ENCODE measurements around the gene PARS2.
"Not testable (repeated sequence)": the region's sequence is repeated elsewhere in the genome, so short reads cannot be mapped to it uniquely, and the experiment has no call there.

Gene PARS2

DNA sequence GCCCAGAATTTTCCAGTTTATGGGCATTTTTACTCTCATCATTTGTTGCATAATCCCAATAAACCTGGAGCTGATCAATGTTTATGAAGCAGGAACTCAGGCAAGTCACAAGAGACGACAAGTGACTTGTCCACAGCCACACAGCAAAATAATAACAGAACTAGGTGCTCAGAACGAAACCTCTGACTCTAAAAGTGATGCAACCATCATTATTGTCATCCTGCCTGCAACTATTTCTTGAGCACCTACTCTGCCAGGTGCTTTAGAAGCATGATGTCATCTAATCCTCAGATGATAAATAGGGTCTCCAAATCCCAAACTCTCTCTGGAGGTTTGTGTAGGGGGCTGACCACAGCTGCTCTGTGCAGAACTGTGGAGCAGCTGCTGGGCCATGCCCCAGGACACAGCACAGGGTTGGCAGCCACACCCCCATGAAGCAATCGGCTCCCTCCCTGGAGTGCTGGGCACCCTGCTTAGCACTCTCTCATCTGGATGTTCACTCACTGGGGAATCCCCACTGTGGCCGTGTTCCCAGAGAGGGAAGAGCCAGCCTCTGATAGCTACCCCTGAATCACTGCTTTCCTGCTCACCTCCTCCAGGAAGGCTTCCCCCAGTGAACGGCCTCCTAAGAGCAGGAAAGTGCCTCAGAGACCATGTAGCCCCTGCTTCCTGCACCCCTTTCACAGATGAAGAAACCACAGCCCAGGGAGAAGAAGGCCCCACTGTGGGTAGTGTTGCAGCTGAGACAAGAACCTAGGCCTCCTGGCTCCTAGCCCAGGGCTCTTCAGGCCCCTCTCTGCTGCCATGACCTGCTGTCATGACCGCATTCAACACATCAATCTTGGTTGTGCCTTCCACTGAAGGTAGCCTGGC is 34.7 kb upstream of the PARS2 start:
- DNase-seq: peak; percentile 91

DNA sequence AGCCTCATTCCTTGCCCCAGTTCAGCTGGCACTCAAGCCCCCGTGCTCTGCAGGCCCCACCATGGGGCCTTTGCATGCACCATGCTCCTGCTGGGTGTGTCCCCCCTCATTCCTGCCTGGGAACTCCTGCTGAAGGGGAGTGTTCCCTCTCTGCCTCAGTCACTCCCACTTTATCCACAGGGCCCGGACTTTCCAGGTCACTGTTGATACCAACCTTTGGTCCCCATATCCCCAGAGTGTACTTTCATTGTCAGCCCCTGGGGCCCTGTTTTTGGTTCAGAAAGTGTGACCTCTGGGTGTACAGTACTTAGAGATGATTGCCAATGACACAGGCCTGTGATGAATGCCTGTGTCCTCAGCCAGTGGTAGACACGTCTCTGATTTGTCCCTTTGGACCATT is 33.9 kb upstream of the PARS2 start:
- no peak for DNase-seq

- DNase-seq: no peak
These were observed 32.6 kb upstream of the PARS2 start for GRCh38 chr1:54796902-54797301.

DNA sequence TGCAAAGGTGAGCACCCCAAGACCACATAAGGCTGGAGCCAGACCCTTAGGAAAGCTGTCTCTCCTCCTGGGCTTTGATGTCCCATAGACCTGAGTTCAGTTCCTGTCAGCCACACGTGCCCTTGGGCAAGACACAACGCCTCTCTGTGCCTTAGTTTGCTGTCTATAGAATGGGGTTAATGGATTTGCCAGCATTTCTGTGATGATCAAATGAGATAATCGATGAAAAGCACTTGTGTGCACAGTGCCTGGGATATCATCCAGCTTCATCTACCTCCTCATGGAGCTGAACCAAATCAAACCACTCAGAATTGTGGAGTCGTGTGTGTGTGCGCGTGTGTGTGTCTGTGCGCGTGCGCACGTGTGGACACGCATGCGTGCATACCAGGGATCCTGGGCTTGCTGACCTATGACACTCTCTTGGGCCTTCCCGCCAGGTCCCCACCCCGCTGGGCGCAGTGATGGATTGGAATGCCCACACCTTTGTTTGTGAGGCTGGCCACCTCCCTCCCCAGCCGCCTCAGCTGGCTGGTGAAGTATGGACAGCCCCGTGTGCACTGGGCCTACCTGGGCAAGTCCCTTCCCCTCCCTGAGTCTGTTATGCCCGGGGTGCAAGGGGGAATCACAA is 31.6 kb upstream of the PARS2 start:
- no peak for DNase-seq

- no peak for DNase-seq
These were observed 31.0 kb upstream of the PARS2 start for GRCh38 chr1:54795356-54795665.

- DNase-seq: no peak
These were observed 30.4 kb upstream of the PARS2 start for GRCh38 chr1:54794451-54795355.

DNA sequence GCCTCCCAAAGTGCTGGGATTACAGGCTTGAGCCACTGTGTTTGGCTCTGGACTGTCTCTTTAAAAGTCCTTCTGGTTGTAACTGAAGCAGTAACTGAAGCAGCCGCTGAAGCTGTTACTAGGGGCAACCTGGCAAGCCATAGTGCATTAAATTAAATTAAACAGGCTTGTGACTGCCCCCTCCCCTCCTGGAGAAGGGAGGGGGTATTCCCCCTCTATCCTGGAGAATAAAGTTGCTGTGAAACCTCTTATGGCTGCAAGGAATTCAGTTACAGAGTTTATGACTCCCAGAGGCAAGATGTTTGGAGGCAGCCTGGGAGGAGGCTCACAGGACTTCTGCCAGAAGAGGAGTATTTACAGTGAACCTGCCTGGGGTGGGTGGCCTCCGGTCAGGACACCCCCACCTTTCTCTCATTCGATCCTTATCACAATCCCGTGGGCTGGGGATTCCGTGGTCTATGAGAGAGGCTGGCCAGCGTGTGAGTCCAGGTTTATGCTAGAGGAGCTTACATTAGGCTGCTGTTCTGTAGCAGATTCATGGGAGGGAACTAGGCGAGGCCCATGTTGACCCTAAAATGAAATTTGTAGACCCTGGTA is 28.5 kb upstream of the PARS2 start:
- DNase-seq: no peak

- peak; percentile 68 for DNase-seq
These were observed 27.7 kb upstream of the PARS2 start for GRCh38 chr1:54791880-54792522.

GRCh38 chr1:54788459-54788858 is 24.1 kb upstream of the PARS2 start:
- no peak for DNase-seq

DNA sequence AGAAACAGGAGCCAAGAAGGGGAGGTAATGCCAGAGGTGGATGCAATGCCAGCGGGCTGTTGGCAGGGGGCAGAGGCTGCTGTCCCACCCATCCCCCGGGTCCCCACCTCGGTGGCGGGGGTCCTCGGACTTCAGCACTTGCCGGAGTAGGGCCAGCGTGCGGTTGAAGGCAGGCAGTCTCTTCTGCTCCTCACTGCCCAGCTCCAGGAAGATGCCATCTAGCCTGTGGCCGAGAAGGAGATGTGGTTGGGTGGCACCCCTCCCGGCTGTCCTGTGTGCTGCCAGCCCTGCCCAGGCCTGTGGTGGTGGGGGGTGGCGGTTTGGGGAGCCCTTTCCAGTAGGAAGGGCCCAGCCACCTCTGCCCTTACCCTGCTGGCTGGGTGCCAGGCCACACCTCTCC is 23.3 kb upstream of the PARS2 start:
- DNase-seq: no peak

DNA sequence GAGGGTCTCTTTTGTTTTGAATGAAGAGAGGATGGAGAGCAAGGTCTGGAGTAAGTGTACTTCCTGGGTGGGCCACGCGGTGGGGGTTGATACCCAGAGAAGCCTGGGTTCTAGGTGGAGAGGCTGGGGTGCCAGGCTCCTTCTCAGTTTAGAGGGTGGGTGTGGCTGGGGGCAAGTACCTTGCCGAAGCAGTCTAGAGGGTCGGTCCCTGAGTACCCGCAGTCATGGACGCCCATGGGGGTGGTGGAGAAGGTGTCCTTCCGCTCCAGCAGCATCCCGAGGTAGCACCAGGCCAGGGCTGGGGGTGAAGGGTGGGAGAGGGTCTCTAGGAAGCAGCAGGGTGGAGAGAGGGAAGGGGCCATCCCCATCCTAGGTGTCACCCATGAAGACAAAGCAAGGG is 22.5 kb upstream of the PARS2 start:
- DNase-seq: no peak

- DNase-seq: no peak
These were observed 19.7 kb upstream of the PARS2 start for GRCh38 chr1:54784066-54784465.

- DNase-seq: no peak
These were observed 18.3 kb upstream of the PARS2 start for GRCh38 chr1:54782588-54782987.

DNA sequence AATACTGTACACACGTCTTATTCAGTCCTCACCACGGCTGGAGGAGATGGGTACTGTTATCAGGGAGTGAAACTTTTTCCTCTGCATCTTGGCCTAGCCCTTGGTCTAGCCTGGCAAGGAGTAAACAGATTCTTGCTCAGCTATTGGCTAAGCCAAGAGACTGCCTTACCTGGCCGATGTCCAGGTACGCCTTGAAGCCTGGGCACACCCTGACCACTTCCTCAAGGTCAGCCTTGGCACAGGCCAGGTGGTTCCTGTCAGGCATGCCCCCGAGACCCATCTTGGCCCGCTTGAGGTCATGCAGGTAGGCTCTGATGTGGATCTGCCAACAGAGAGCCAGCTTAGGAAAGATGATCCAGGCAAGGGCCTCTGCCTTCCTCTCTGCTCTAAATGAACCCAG is 17.8 kb upstream of the PARS2 start:
- no peak for DNase-seq

DNA sequence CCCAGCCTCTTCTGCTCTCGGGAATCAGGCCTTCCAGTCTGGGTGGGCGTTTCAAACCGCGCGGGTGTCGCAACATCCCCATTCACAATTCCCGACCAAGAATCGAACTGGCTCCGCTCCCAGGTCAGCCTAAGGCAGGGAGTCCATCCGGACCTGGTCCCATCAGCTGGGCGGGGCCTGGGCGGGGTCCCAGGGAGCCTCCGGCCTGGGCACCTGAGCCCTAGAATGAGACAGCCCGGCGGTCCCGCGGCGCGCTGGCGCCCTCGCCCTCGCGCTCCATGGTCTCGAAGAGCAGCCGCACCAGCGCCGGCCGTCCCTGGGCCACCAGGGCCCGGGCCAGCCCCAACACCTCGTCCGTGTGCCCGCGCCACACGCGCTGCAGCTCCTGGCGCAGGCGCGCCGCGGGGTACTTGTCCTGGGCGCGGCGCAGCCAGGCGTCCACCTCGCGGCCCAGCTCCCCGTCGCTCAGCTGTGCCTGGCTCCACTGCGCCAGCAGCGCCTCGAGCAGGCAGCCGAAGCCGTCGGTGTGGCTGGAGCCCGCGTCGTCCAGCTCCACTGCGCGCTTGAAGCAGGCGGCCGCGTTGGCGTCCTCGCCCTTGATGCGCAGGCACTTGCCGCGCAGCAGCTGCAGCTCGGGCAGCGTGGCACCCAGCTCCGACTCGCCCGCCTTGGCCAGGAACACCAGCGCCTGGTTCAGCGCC is 16.9 kb upstream of the PARS2 start:
- no peak for DNase-seq

DNA sequence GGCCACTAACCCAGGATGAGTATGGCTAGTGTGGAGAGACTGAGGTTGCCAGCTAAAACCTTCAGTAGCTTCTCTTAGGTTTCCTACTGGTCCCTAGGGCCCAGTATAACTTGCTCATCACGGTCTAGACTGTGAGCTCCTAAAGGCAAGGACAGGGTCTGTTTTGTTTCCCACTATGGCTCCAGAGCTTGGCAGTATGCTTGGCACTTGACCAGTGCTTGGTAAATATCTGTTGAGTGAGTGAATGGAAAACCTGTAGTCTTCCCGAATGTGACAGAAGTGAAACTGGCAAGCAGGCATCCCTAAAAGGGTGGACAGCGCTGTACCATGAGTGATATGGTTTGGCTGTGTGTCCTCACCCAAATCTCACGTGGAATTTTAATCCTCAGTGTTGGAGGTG is 13.1 kb upstream of the PARS2 start:
- DNase-seq: no peak

GRCh38 chr1:54777011-54777410 is 12.7 kb upstream of the PARS2 start:
- no peak for DNase-seq

DNA sequence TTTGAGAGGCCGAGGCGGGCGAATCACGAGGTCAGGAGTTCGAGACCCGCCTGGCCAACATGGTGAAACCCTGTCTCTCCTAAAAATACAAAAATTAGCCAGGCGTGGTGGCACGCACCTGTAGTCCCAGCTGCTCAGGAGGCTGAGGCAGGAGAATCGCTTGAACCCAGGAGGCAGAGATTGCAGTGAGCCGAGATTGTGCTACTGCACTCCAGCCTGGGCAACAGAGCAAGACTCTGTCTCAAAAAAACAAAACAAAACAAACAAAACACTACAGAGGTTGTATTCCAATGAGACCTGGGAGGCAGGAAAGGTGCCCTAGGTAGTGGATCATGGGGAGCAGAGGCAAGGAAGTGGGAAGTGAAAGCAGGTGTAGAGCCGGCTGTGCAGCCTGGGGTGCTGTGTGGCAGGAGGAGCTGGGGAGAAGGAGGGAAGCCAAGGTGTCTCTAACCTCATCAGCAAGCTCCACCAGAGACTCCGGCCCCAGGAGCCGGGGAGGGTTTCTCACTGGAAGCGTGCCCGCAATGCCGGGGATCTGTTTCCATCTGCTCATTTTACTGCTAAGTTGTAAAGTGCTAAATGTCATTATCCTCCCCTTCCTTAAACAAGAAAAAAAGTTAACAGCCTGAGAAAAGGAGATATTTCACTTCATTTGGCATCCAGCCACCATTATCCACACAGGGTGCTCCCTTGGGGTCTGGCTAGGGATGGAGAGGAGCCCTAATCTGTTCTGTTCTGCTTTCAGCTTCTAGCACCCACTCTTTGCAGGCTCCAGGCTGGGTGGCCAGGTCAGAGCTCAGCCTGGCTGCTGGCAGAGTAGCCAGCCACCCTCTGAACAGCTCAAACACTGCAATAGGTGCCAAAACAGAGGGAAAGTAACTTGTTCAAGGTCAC is 11.8 kb upstream of the PARS2 start:
- DNase-seq: not testable (repeated sequence)

- peak; percentile 19 for DNase-seq
These were observed 10.6 kb upstream of the PARS2 start for GRCh38 chr1:54774820-54775498.

- no peak for DNase-seq
These were observed 8.6 kb upstream of the PARS2 start for GRCh38 chr1:54772951-54773350.
